Kidney epithelial cell (primary cell): ENCODE data around the gene CWC15. TPM values are rescaled to one million over a fixed set of nuclear protein-coding genes. Genes with fewer than 3 reads are reported as not detected.

Experiments
- DNase-seq: peaks from one replicate; pipeline ENCODE4 v3.0.0-alpha.2; 2010; ENCODE audit warnings: low read depth
- H3K27me3 ChIP-seq: 2 replicates; pipeline ENCODE4 v1.6.0; 2011; ENCODE audit warnings: low read length; ENCODE audit not compliant: control insufficient read depth, insufficient read depth
- H3K36me3 ChIP-seq: 2 replicates; pipeline ENCODE4 v1.5.1; 2011; ENCODE audit warnings: low read length; ENCODE audit not compliant: control insufficient read depth, insufficient read depth
- H3K4me3 ChIP-seq: 2 replicates; pipeline ENCODE4 v1.5.1; 2011; ENCODE audit warnings: low read depth, mild to moderate bottlenecking, control low read depth, low read length
- CTCF ChIP-seq: IDR thresholded peaks from 2 replicates; pipeline ENCODE4 v1.5.1; 2011; ENCODE audit warnings: mild to moderate bottlenecking, moderate library complexity, low read length, control low read depth, inconsistent platforms; ENCODE audit not compliant: insufficient read depth, poor library complexity, severe bottlenecking
- total RNA-seq: library from RNA; depleted of rRNA; stranded (reverse); fragments of >200 nt; gene quantifications from 2 replicates; pipeline ENCODE4 v1.2.3, GENCODE V29; 2015

CWC15 gene
- total RNA-seq, 1 donor from 2014 or later = 43.4 TPM

- no peak overlapping the region for H3K4me3 ChIP-seq
- no peaks in the 10 kb centered on the region for H3K27me3 ChIP-seq
- no peaks in the 10 kb centered on the region for H3K36me3 ChIP-seq
- no peak for TF ChIP-seq CTCF
- no peak for DNase-seq
Measured at GRCh38 chr11:95003716-95004115, 30.4 kb upstream of the CWC15 start.

GRCh38 chr11:94998285-94998684 is 24.9 kb upstream of the CWC15 start:
- no peak for TF ChIP-seq CTCF
- Histone ChIP-seq H3K4me3 (no peak overlapping the region), H3K27me3 (no peaks in the 10 kb centered on the region), H3K36me3 (no peaks in the 10 kb centered on the region)
- DNase-seq = no peak

- TF ChIP-seq CTCF = peak; percentile 27
- Histone ChIP-seq H3K36me3 (no peaks in the 10 kb centered on the region), H3K27me3 (no peaks in the 10 kb centered on the region), H3K4me3 (no peak overlapping the region)
- DNase-seq = no peak
Measured at GRCh38 chr11:94997437-94997836, 24.1 kb upstream of the CWC15 start.

GRCh38 chr11:94993400-94993943 is 20.1 kb upstream of the CWC15 start:
- H3K36me3 ChIP-seq = no peaks in the 10 kb centered on the region
- TF ChIP-seq CTCF = no peak
- no peak overlapping the region for H3K4me3 ChIP-seq
- DNase-seq = no peak
- no peaks in the 10 kb centered on the region for H3K27me3 ChIP-seq

GRCh38 chr11:94988748-94989147 is 15.4 kb upstream of the CWC15 start:
- Histone ChIP-seq H3K36me3 (no peaks in the 10 kb centered on the region), H3K4me3 (no peak overlapping the region), H3K27me3 (no peaks in the 10 kb centered on the region)
- TF ChIP-seq CTCF = no peak
- DNase-seq = no peak

- Histone ChIP-seq H3K4me3 (no peak overlapping the region), H3K27me3 (no peaks in the 10 kb centered on the region), H3K36me3 (no peaks in the 10 kb centered on the region)
- DNase-seq = no peak
- TF ChIP-seq CTCF = no peak
Measured at GRCh38 chr11:94987378-94987777, 14.0 kb upstream of the CWC15 start.
